HG02798 (cell line): ENCODE data around the gene LINS1.

Source experiments
- ATAC-seq: cut with Tn5 transposase; IDR thresholded peaks from one replicate; pipeline ENCODE4 v1.9.1; 2021; ENCODE audit warnings: mild to moderate bottlenecking; ENCODE audit not compliant: unreplicated experiment, poor library complexity

Gene LINS1

GRCh38 chr15:100517846-100518245 lies 84.1 kb downstream of the LINS1 start:
- no peak for ATAC-seq
